GM12878 (cell line): Measurements from ENCODE around the gene FBXW10B. TPM values are rescaled to one million over a fixed set of nuclear protein-coding genes. Genes with fewer than 3 reads are reported as not detected.
"Not testable (repeated sequence)": the region's sequence is repeated elsewhere in the genome, so short reads cannot be mapped to it uniquely, and the experiment has no call there.

Source experiments
- ATAC-seq: fragments of 200-7000 bp; cut with Tn5 transposase; 3 replicates; pipeline ENCODE4 v1.9.1; 2020; ENCODE audit warnings: mild to moderate bottlenecking, moderate library complexity
- BruUV-seq: library from RNA; stranded (reverse); fragments of 400-500 nt; replicated peaks from 2 replicates; lab custom pipeline; 2021; lab: Mats Ljungman, UMichigan
- CTCF ChIA-PET: fragments of 300-600 bp; sonication (Branson Sonifier 250); formaldehyde crosslinking; extraction: SDS; loops from one replicate; lab custom pipeline; 2021; ENCODE audit warnings: inconsistent platforms; lab: Yijun Ruan, JAX
- POLR2A ChIA-PET: fragments of 350-600 bp; formaldehyde crosslinking; extraction: SDS; loops from one replicate; lab custom pipeline; 2021; ENCODE audit warnings: inconsistent platforms; lab: Charles Lee
- RAD21 ChIA-PET: fragments of 300-600 bp; sonication (Branson Sonifier 250); formaldehyde crosslinking; loops from one replicate; lab custom pipeline; 2023; ENCODE audit warnings: antibody characterized with exemption; ENCODE audit not compliant: unreplicated experiment; lab: Charles Lee
- SMC1A ChIA-PET: fragments of 300-600 bp; sonication (Branson Sonifier 250); formaldehyde crosslinking; loops from one replicate; lab custom pipeline; 2023; ENCODE audit not compliant: unreplicated experiment, uncharacterized antibody; lab: Charles Lee
- DNase-seq: peaks from one replicate; pipeline ENCODE4 v3.0.0-alpha.2; 2011; ENCODE audit warnings: low read depth, low spot score
- FAIRE-seq: peaks from 3 replicates; lab custom pipeline; 2011; peaks lifted over from hg19 to GRCh38; lab: Jason Lieb, UNC
- H2AFZ ChIP-seq: 2 replicates; pipeline ENCODE4 v1.6.0; 2011; ENCODE audit warnings: low read depth, low read length, control low read depth; ENCODE audit not compliant: control insufficient read depth
- H3K27ac ChIP-seq: 2 replicates; pipeline ENCODE4 v1.5.1; 2011; ENCODE audit warnings: control low read depth; ENCODE audit not compliant: control insufficient read depth, insufficient read depth
- H3K27me3 ChIP-seq, 2 experiments: replicated peaks in 1 of 2; 2 replicates each; pipeline versions ENCODE4 v1.6.0 to v1.6.1; 2011; ENCODE audit warnings: low read length in 1 of 2; ENCODE audit not compliant: control insufficient read depth in 2 of 2, insufficient read depth in 2 of 2
- H3K36me3 ChIP-seq, 2 experiments: 2 replicates each; pipeline ENCODE4 v1.5.1; 2011; ENCODE audit warnings: low read length in 1 of 2; ENCODE audit not compliant: control insufficient read depth in 2 of 2, insufficient read depth in 2 of 2
- H3K4me1 ChIP-seq: 2 replicates; pipeline ENCODE4 v1.6.1; 2011; ENCODE audit warnings: mild to moderate bottlenecking, low read length, moderate library complexity, mixed read lengths; ENCODE audit not compliant: control insufficient read depth, insufficient read depth
- H3K4me2 ChIP-seq: 2 replicates; pipeline ENCODE4 v1.6.0; 2011; ENCODE audit warnings: control low read depth; ENCODE audit not compliant: control insufficient read depth, insufficient read depth
- H3K4me3 ChIP-seq: fragments of 200-600 bp; sonication (generic); 2 replicates; pipeline ENCODE4 v1.5.1; 2016
- H3K79me2 ChIP-seq: 2 replicates; pipeline ENCODE4 v1.6.0; 2011; ENCODE audit warnings: low read length; ENCODE audit not compliant: control insufficient read depth, insufficient read depth
- H3K9ac ChIP-seq: 2 replicates; pipeline ENCODE4 v1.8.0; 2011; ENCODE audit warnings: low read length, control low read depth, mixed read lengths; ENCODE audit not compliant: control insufficient read depth, insufficient read depth
- H3K9me3 ChIP-seq: replicated peaks from 3 replicates; pipeline ENCODE4 v1.5.1; 2011; ENCODE audit warnings: mild to moderate bottlenecking, low read length; ENCODE audit not compliant: control insufficient read depth, insufficient read depth
- H4K20me1 ChIP-seq: 2 replicates; pipeline ENCODE4 v1.6.0; 2011; ENCODE audit not compliant: control insufficient read depth, insufficient read depth
- WGBS: methylation state at CpG from one replicate; pipeline ENCODE4 v1.1.6; 2016; ENCODE audit warnings: low lambda C conversion rate; ENCODE audit not compliant: insufficient replicate concordance, insufficient coverage; ENCODE audit errors: missing lambda C conversion rate; 5-methylcytosine and 5-hydroxymethylcytosine counted together
- in situ Hi-C: fragments of 300-500 bp; cut with MboI; formaldehyde crosslinking; loops from 9 replicates; pipeline ENCODE4 v1.14.3; 2018; ENCODE audit warnings: mixed read lengths
- intact Hi-C: fragments of 100-400 bp; cut with micrococcal nuclease; formaldehyde crosslinking; loops from one replicate; pipeline ENCODE4 v1.14.2; 2022; ENCODE audit not compliant: unreplicated experiment
- polyA plus RNA-seq, 11 experiments: library from polyadenylated mRNA; depleted of rRNA in 4 of 11; unstranded in 6 of 11; stranded (reverse) in 5 of 11; fragments of >200 nt; fragmentation: Nextera tagmentation in 4 of 11; fragmentation: Illumina TruSeq in 1 of 11; extraction: Ambion mirVana in 4 of 11; extraction: Trizol in 1 of 11; gene quantifications; 1 replicate in 1 of 11; 2 replicates in 10 of 11; pipeline versions ENCODE4 v1.2.1 to v1.2.3, GENCODE V29; 2011 to 2016; ENCODE audit warnings: inconsistent platforms in 2 of 11, missing spikeins in 2 of 11, low read depth in 1 of 11
- total RNA-seq, 4 experiments: library from RNA; depleted of rRNA in 3 of 4; stranded (reverse); fragments of >200 nt in 3 of 4; fragmentation: Illumina TruSeq in 1 of 4; extraction: Trizol in 1 of 4; gene quantifications; 2 replicates each; pipeline versions ENCODE4 v1.2.1 to v1.2.3, GENCODE V29; 2013 to 2021

Gene FBXW10B
- total and polyA plus RNA-seq, 10 of the 15 experiments (the other 5 are each of a cell fraction or from before 2014, with no cell fraction given): 0.04 to 0.19 (median 0.11) TPM; not detected in 5

DNA sequence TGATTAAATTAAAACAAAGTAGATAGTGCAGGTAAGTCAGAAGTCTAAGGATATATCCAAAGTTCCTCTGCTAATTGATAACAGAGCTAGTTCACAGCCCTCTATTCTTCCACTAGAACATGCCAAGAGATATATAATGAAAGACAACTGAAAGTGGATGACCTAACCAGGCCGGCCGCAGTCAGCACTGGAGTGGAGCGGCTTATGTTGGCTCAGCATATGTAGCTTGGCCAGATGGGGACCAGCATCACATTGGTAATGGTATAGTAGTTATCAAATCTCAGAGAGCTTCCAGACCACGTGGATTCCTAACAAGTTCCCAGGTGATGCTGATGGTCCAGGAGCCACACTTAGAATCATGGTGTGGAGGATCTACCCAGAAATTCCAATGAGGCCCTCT, 38.0 kb downstream of the FBXW10B start:
- SMC1A ChIA-PET, H3K9ac ChIP-seq, H2AFZ ChIP-seq, H3K36me3 ChIP-seq, intact Hi-C loops, in situ Hi-C loops, H3K4me1 ChIP-seq, H3K27ac ChIP-seq, H3K79me2 ChIP-seq, H3K9me3 ChIP-seq, DNase-seq, H3K4me2 ChIP-seq, RAD21 ChIA-PET, POLR2A ChIA-PET, ATAC-seq, CTCF ChIA-PET, FAIRE-seq, H3K4me3 ChIP-seq, H3K27me3 ChIP-seq, H4K20me1 ChIP-seq, BruUV-seq: not testable (repeated sequence)
- WGBS: 93% methylated on average over 3 of the region's 4 CpGs

DNA sequence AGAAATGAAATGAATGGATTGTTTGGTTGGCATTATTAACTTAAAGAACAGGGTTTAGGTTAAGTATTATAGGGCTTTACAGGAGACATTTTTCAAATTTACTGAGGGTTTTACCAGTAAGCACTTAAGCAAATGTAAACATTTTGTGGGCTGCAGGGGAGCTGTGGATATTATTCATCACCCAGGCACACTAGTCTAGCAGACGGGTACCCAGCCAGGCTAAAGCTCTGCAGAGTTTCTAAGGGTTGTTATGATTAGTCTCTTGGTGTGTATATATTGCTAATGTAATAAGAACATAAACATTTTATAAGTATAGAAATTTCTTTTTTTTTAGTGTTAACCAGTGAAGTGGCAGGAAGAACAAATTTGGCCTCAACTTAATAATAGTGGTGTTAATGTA, 42.7 kb downstream of the FBXW10B start:
- H3K79me2 ChIP-seq, H4K20me1 ChIP-seq, FAIRE-seq, BruUV-seq, H3K4me1 ChIP-seq, intact Hi-C loops, H2AFZ ChIP-seq, RAD21 ChIA-PET, H3K27ac ChIP-seq, H3K36me3 ChIP-seq, H3K4me3 ChIP-seq, POLR2A ChIA-PET, H3K9me3 ChIP-seq, SMC1A ChIA-PET, CTCF ChIA-PET, DNase-seq, ATAC-seq, H3K4me2 ChIP-seq, H3K9ac ChIP-seq, H3K27me3 ChIP-seq, in situ Hi-C loops: not testable (repeated sequence)
- WGBS: no CpG with 5 or more reads among the region's 1 CpG

- H3K27me3 ChIP-seq, H3K4me2 ChIP-seq, H2AFZ ChIP-seq, H3K4me3 ChIP-seq, ATAC-seq, DNase-seq, H3K9me3 ChIP-seq, H3K79me2 ChIP-seq, H3K9ac ChIP-seq, RAD21 ChIA-PET, H3K27ac ChIP-seq, H3K4me1 ChIP-seq, POLR2A ChIA-PET, intact Hi-C loops, BruUV-seq, H3K36me3 ChIP-seq, SMC1A ChIA-PET, CTCF ChIA-PET, H4K20me1 ChIP-seq: not testable (repeated sequence)
- in situ Hi-C loops: loop anchor here (25.0 kb wide), 1 partner anchor 413 kb away; the partner anchor contains the start of genes TTC19 and ZSWIM7
- 63% methylated on average over 2 of the region's 5 CpGs for WGBS
- FAIRE-seq: peak; percentile 23
Measured at GRCh38 chr17:15574660-15575059, 44.8 kb downstream of the FBXW10B start.

DNA sequence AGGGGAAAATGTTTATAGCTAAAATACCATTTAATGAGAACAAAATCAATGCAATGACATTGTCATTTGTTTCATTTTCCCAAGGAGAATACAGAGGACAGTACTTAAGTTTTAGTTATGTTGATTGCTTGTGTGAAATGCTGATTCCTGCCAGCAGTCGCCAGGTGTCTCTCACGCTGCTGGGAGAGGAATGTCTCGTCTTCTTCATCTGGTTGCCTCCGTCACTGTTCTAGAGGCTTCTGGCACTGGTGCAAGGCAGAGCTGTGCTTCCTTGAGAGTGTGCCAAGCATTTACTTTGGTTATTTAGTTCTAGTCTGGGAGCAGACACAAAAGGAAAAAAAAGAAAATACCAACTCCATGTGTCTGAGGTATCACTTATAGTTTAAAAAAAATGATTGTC, 45.6 kb downstream of the FBXW10B start:
- H2AFZ ChIP-seq, H3K27me3 ChIP-seq, ATAC-seq, H3K79me2 ChIP-seq, H3K36me3 ChIP-seq, H3K27ac ChIP-seq, H4K20me1 ChIP-seq, H3K4me2 ChIP-seq, POLR2A ChIA-PET, H3K4me1 ChIP-seq, H3K4me3 ChIP-seq, FAIRE-seq, RAD21 ChIA-PET, SMC1A ChIA-PET, BruUV-seq, H3K9ac ChIP-seq, intact Hi-C loops, H3K9me3 ChIP-seq, DNase-seq, CTCF ChIA-PET: not testable (repeated sequence)
- in situ Hi-C loops: loop anchor here (25.0 kb wide), 1 partner anchor 413 kb away; the partner anchor contains the start of genes TTC19 and ZSWIM7
- WGBS: 49% methylated on average over 4 of the region's 4 CpGs
